OCI-LY7 (cell line): ENCODE results near the gene ZNF688.
"Not testable (repeated sequence)": the region's sequence is repeated elsewhere in the genome, so short reads cannot be mapped to it uniquely, and the experiment has no call there.

Experiments
- CTCF ChIP-seq: fragments of 200-600 bp; sonication (generic); conservative IDR thresholded peaks from 2 replicates; pipeline ENCODE4 v1.5.1; 2014; ENCODE audit warnings: mild to moderate bottlenecking, antibody characterized with exemption, low read length, moderate library complexity, mixed read lengths
- EZH2phosphoT487 ChIP-seq: fragments of 200-600 bp; sonication (generic); IDR thresholded peaks from 2 replicates; pipeline ENCODE4 v1.6.1; 2018; ENCODE audit warnings: low read depth, borderline replicate concordance, mild to moderate bottlenecking, mixed run types, antibody characterized with exemption, low read length, moderate library complexity, mixed read lengths

- TF ChIP-seq EZH2phosphoT487, CTCF: not testable (repeated sequence)
Measured at GRCh38 chr16:30589582-30589981, 18.1 kb upstream of the ZNF688 start.
